ENCODE data around the gene SFMBT2.

SFMBT2 gene

GRCh38 chr10:7424919-7425318, 14.1 kb upstream of the SFMBT2 start:
- DNase-seq, result no peak

DNA sequence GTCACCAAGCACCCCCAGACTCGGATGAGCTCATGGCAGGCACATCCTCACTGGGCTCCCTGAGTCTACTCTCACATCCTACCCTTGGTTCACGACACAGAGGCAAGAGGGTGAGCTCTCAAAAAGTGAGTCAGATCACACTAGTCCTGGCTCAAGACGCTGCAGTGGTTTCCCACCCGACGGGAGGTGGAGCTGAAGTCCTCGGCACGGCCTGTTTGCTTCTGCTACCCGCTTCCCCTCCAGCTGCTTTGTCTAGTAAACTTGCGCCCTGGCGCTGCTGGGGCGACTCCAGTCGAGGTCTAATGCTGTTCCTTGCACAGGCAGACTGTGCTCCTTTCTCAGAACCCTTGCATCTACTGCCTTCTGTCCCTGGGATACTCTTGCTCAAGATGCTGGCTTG, 13.5 kb upstream of the SFMBT2 start:
- no peak for DNase-seq

DNA sequence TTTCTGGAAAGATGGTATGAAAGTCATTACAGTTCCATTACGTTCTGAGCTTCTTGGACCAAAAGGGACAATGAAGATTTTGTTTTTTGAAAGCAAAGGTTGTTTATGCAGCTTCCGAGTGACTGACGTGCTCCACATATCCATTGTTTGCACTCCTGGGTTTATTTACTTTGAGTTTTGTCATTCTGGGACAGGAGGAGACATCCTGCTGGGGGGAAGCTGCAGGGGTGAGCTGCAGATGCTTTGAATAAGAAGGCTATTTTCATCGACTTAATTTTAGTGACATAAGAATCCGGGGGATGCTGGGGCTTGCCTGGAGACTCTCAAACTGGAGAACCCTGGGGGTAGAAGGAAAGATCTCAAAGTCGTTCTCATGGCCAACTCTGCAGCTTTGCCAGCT, 12.7 kb upstream of the SFMBT2 start:
- no peak for DNase-seq

- DNase-seq, result no peak
These were observed 10.7 kb upstream of the SFMBT2 start for GRCh38 chr10:7421526-7421925.

- DNase-seq, result no peak
These were observed 9.2 kb upstream of the SFMBT2 start for GRCh38 chr10:7419998-7420397.

DNA sequence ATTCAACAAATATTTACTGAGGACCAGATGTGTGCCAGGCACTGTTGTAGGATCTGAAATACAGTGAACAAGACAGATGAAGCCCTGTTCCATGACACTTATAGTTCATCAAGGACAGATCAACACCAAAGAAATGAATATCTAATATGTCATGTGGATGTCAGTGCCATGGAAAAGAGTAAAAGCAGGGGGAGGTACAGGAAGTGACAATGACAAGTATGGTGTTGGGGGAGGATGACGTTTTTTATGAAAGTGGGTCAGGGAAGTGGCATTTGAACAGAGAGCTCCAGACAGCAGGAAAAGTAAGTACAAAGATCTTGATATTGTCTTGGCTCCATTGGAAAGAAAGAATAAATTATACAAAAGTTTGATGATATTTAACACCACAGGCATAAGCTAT, 7.0 kb upstream of the SFMBT2 start:
- DNase-seq, result no peak

DNA sequence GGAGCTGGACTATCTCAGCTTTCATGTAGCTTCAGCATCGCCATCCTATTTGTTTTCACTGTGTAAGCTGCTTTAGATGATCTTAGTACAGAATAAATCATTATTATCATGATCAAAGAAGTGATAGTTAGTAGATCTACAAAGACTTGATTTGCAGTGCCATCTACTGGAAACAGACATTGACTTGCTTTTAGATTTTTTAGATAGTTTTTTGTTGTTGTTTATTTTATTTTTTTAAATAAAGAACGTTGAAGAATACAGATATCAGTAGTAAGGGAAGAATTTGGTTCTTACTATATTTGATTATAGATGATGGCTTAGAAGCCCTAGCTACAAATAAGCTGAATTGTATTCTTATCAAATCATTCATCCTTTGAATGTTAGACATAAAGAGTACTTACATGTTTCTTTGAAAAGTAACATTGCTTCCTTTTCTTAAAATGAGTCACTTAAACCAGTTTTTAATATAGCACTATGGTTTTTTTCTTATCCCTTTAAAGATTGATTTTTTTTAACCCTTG, 6.3 kb upstream of the SFMBT2 start:
- DNase-seq, result no peak

- DNase-seq, result no peak
These were observed 3.9 kb upstream of the SFMBT2 start for GRCh38 chr10:7414766-7415165.

DNA sequence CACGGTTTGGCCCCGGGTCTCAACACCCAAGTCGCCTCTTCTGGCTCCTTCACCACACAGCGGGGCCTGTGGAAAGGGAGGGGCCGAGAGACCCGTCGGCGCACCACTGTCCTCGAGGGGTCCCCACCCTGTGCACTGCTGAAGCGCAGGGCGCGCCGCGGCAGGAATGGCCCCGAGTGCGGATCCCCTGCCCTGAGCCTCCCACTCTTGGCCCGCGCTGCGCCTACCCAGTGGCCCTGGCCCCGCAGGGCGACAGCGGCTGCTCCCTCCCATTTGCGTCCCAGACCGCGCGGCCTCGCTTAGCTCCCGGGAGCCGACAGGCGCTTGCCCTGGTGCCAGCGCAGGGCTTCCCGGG, 2.1 kb upstream of the SFMBT2 start:
- DNase-seq, result no peak

DNA sequence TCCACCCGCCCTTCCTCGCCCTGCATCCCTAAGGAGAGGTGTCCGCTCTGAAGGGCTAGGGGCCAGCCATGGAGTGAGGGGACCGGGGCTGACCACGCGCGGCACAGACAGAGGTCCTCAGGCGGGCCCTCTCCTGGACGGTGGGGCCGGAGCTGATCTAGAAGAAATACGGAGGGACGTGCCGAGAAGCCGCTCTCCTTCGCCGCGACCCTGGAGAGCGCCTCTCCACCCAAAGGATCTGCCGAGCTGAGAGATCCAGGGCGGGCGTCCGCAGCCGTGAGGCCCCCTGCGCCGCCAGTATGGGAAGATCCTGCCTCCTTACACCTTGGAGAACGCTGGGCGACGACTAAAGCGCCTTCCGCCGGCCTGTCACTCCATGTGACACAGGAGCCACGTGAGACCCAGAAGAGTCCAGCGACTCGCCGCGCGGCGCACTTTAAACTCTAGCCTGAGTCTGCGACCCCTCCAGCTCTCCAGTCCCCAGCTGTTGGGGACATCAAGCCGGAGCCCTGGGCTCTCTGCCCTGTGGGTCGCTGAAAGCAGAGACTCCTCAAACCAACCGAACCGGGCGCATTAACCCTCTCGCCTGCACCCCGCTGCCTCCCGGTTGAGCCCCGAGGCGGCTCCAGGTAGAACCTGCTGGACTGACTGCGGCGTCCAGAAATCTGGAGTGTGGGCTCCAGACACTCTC, 1.5 kb upstream of the SFMBT2 start:
- no peak for DNase-seq

GRCh38 chr10:7411671-7412128, 866 bp upstream of the SFMBT2 start:
- DNase-seq, result no peak

GRCh38 chr10:7410301-7410861, 453 bp downstream of the SFMBT2 start:
- no peak for DNase-seq

DNA sequence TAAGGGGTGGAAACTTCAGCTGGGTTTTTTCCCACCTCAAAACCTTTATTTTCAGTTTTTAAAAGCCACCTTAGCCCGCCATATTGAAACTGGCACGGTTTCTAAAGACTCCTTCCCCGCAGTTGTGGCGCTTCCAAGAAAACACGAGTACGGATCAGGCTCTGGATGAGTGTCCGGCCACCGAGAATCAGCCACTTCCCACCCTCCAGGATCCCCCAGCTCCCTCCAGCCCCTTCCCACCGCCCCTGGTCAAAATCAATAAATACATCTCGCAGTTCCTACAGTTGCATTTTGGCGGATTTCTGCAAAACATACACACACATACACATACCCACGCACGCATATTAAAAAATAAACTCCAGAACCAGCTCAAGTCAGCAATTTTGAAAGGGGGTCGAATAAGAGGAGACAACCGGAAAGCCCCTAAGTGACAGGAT, 1.1 kb downstream of the SFMBT2 start:
- no peak for DNase-seq

DNA sequence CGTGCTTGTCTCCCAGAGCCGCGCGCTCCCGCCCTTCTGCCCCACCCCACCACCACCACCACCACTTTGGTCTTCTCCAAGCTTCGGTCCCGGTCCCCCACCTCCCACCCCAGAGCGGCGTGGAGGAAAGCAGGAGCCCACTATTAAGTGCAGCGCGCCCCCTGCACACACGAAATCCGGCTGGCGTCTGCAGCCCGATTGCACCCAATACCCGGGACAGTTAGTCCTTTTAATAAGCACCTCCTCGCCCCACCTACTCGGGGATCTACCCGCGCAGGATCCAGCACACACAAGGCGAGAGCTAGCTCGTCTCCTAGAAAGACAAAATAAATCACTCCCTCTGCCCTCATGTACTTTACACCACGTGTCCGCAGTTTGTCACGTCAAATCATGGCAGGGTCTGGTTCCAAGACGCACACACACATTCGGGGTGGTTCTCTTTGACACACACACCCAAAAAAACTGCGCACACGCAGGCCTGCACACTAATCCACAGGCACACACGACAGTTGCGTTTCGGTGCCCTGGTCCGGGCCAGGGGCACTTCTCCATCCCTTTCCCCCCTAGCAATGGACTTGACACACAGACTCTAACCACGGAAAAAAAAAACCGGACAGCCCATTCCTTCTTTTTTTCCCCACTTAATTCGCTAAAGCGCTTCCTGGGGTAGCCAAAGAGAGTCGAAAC, 1.6 kb downstream of the SFMBT2 start:
- DNase-seq, result no peak

DNA sequence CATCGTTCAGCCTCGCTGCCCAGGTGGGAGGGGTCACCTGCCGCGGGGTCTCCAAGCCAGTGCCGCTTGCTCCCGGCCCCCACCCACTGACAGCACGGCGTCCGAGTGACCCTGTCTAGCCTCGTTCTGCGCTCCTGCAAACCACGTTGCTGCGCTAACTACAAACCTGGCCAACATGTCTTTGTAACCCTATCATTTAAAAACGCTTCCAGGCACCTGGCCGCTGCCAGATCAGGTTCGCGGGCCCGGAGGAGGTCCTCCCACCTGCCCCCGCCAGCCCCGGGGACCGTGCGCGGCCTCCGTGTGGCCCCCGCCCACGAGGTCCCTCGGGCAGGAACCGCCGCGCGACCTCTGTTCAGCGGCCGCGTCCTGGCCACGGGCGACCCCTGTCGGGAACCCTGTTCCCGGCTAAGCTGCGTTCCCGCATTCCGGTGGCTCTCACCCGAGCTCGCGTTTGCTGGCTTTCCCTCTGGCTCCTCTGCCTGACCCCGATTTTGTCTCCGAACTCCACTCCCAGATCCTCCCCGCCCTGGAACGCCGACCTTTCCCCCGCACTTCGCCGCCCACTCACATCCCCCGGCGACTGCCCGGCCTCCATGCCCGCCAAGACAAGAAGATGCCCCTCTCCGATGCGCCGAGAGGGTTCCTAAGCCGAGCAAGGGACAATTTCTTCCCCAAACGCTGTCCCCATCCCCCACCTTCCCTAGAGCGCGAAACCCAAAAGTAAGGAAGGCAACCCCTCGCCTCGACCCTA, 2.4 kb downstream of the SFMBT2 start:
- DNase-seq, result no peak

DNA sequence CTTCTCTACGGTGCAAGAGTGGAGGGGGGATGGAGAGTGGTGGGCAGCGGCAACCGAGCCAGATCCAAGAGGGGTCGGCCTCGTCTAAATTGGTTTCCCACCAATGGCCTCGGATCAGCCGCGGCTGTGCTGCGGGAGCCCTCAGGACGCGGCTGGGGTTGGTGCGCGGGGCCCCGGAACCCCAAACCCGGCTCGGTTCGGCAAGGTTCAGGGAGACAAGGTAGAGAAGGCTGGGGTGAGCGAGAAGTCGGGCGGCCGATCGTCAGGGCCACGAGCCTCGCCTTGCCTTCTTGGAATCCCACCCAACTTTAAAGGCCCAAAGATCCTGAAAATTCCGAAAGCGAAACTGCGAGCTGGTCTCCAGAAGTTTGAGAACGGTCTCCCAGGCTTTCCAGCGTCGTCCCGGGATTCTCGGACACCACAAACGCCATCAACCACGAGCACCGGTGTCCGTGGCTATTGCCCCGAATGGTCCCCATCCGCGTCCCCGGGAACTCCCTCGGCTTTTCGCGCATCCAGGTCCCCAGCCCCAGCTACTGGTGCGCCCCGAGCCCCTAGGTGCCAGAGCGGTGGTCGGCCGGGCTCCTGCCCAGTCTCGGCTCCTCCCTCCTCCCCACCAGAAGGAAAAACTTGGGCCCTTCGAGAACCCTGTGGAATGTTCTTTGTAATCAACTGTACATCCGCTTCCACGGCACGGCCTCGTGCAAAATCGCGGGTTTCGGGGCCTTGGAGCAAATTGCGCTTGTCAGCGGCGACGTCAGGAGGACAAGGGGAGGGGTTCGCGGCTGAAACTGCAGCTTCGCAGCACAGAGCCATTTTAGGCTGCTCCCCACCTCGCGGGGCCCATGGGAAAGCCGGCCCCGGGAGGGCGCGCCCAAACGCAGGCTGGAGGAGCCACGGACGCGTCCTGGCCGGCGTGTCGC, 3.2 kb downstream of the SFMBT2 start:
- no peak for DNase-seq

- DNase-seq, result no peak
These were observed 4.0 kb downstream of the SFMBT2 start for GRCh38 chr10:7406712-7407333.

GRCh38 chr10:7405637-7406036, 5.2 kb downstream of the SFMBT2 start:
- no peak for DNase-seq

- no peak for DNase-seq
These were observed 7.2 kb downstream of the SFMBT2 start for GRCh38 chr10:7403620-7404019.

DNA sequence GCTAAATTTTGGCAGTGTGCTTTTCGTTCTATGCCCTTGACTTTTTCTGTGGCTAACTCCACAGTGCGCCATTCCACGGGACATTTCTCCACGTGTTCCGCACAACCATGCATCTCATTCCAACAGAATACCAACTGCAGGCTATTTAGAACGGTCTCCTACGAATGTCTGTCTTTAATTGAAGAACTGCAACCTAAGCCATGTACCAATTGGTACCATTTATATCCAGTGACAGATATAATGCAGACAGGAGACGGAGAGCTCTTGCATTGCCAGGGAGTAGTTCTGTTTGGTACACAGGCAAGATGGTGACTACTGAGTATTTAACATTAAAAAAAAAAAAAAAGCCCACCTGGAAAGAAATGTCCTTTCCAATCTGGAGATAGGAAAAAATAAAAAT, 9.1 kb downstream of the SFMBT2 start:
- no peak for DNase-seq

- no peak for DNase-seq
These were observed 9.7 kb downstream of the SFMBT2 start for GRCh38 chr10:7401156-7401555.

Measured in NCI-H446 treated with DMSO at 0.1 percent for 48 hours (cell line).